A549 treated with CpdA at 1 μM for 4 hours (cell line): ENCODE data around the gene FDXACB1. TPM values are rescaled to one million over a fixed set of nuclear protein-coding genes. Genes with fewer than 3 reads are reported as not detected.

Experiments
- total RNA-seq: library from RNA; stranded (reverse); fragments of 200-300 nt; extraction: Qiagen RNA extraction; gene quantifications from 5 replicates; pipeline ENCODE4 v1.2.3, GENCODE V29; 2022; ENCODE audit warnings: low read depth

FDXACB1 gene
- 1.5 to 2.0 TPM (median 1.7 TPM) in 5 replicates for total RNA-seq

GRCh38 chr11:111878849-111879636 lies at the start of gene FDXACB1, which contains the start of gene CFAP68:
FDXACB1 (minus strand) TSS chr11:111879165; CDS start chr11:111879132, 33 bp downstream.
CFAP68 (plus strand) TSS chr11:111879541; CDS start chr11:111879561, 20 bp downstream.

GRCh38 chr11:111918390-111919256 lies 39.7 kb upstream of the FDXACB1 start, which contains the start of gene C11orf52:
C11orf52 (plus strand) TSS chr11:111918913; CDS start chr11:111918973, 60 bp downstream.

GRCh38 chr11:111912535-111912934 lies 33.6 kb upstream of the FDXACB1 start, which contains the start of gene HSPB2:
HSPB2 (plus strand) TSS chr11:111912734; CDS start chr11:111912830, 96 bp downstream.

GRCh38 chr11:111911563-111912401 lies 32.8 kb upstream of the FDXACB1 start, which contains the start of gene CRYAB:
CRYAB (minus strand) TSS chr11:111911770; CDS start chr11:111911724, 46 bp downstream.

GRCh38 chr11:111870886-111871692 lies 7.9 kb downstream of the FDXACB1 start, which contains the start of gene ALG9:
ALG9 (minus strand) TSS chr11:111871581; CDS start chr11:111871482, 99 bp downstream.

Other genes starting within 250 kb of the FDXACB1 start
- gene PPP2R1B, start 112.8 kb downstream of the FDXACB1 start, total RNA-seq, result 14.9 to 19.4 TPM (median 17.3 TPM) in 5 replicates
- 18.5 to 24.5 TPM (median 19.5 TPM) in 5 replicates for gene ALG9, start 7.6 kb downstream of the FDXACB1 start, total RNA-seq
- gene CFAP68, start 376 bp upstream of the FDXACB1 start, total RNA-seq, result 29.9 to 36.9 TPM (median 32.5 TPM) in 5 replicates
- 4.1 to 11.8 TPM (median 5.7 TPM) in 5 replicates for gene CRYAB, start 32.6 kb upstream of the FDXACB1 start, total RNA-seq
- gene HSPB2, start 33.6 kb upstream of the FDXACB1 start, total RNA-seq, result not detected in 5 replicates
- gene C11orf52, start 39.7 kb upstream of the FDXACB1 start, total RNA-seq, result not detected in 5 replicates
- 3.1 to 4.8 TPM (median 4.4 TPM) in 5 replicates for gene DIXDC1, start 58.2 kb upstream of the FDXACB1 start, total RNA-seq
- 24.1 to 33.2 TPM (median 27.0 TPM) in 5 replicates for gene DLAT, start 146.2 kb upstream of the FDXACB1 start, total RNA-seq
- gene PIH1D2, start 194.9 kb upstream of the FDXACB1 start, total RNA-seq, result 0.71 to 1.4 TPM (median 1.1 TPM) in 5 replicates
- 13.2 to 19.3 TPM (median 13.8 TPM) in 5 replicates for gene NKAPD1, start 195.1 kb upstream of the FDXACB1 start, total RNA-seq
- gene TIMM8B, start 207.6 kb upstream of the FDXACB1 start, total RNA-seq, result 65.4 to 79.6 TPM (median 72.5 TPM) in 5 replicates
- gene SDHD, start 207.7 kb upstream of the FDXACB1 start, total RNA-seq, result 62.4 to 88.2 TPM (median 65.8 TPM) in 5 replicates